Measurements from ENCODE around the gene ZNF565. TPM values are rescaled to one million over a fixed set of nuclear protein-coding genes. Genes with fewer than 3 reads are reported as not detected.

Gene ZNF565
- total RNA-seq, 4 donors from 2014 or later: 3.6 to 9.8 (median 6.2) TPM

GRCh38 chr19:36209372-36209771 is 5.1 kb downstream of the ZNF565 start:
- no peak for TF ChIP-seq CTCF (IDR thresholded peaks at IDR 0.05)
- TF ChIP-seq EP300 (IDR thresholded peaks at IDR 0.05): no peak
- no peak for TF ChIP-seq POLR2A (IDR thresholded peaks at IDR 0.05)
- TF ChIP-seq POLR2AphosphoS5 (IDR thresholded peaks at IDR 0.05): no peak
- WGBS: 95% methylated on average over 7 of the region's 7 CpGs
- DNase-seq (ENCODE audit: low spot score in 2 of 2): no peak

DNA sequence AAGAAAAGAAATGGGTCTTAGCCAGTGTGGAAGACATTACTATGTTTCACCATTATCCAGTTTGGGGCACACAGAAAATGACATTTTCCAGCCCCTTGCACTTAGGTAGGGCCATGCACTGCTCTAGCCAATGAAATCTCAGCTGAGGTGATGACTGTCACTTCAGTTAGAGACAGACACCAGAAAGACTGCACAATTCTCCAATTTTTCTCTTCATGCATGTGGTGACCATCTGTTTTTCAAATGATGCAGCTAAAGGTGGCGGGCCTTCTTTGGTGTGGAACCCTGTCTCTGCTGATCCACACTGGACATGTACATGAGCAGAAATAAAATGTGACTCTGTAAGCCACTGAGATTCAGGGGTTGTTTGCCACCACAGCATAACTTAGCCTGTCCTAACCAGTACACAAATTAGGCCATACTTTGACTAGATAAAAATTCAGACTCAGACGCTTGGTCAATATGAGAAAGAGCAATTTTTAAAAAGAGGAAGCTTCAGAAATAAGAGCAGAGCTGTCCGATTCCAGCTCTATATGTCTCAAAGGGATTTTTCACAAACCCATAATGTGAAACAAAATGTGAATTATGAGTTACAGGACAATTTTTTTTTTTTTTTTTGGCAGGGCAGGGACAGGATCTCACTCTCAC is 6.7 kb downstream of the ZNF565 start:
- TF ChIP-seq CTCF (IDR thresholded peaks at IDR 0.05): no peak
- no peak for TF ChIP-seq POLR2A (IDR thresholded peaks at IDR 0.05)
- no peak for TF ChIP-seq EP300 (IDR thresholded peaks at IDR 0.05)
- TF ChIP-seq POLR2AphosphoS5 (IDR thresholded peaks at IDR 0.05): no peak
- no peaks in the 10 kb centered on the region for H3K4me1 ChIP-seq
- WGBS: 84% methylated on average over 3 of the region's 3 CpGs

More at GRCh38 chr19:36209372-36209771, 5.1 kb downstream of the ZNF565 start:
- no peaks in the 10 kb centered on the region for H3K36me3 ChIP-seq
- no peak overlapping the region for H3K4me3 ChIP-seq
- H3K27me3 ChIP-seq: no peaks in the 10 kb centered on the region
- peaks cover 10% of the 10 kb centered on the region for H3K4me1 ChIP-seq
- H3K9me3 ChIP-seq: no peaks in the 10 kb centered on the region
- no peak overlapping the region for H3K27ac ChIP-seq

DNA sequence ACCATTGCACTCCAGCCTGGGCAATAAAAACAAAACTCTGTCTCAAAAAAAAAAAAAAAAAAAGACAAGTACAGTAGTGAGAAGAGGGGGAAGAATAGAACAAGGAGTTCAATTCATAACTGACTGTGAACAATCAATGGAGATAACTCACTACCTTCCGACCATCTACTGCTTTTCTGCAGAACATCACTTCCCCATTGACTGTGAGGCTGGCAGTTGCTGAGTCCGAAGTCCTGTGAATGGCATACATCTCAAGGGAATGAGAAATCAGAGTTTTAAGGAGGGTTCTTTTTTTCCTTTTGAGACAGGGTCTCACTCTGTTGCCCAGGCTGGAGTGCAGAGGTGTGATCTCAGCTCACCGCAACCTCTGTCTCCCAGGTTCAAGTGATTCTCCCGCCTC is 11.2 kb downstream of the ZNF565 start:
- Histone ChIP-seq H3K27ac (no peak overlapping the region), H3K36me3 (no peaks in the 10 kb centered on the region), H3K4me3 (no peak overlapping the region), H3K4me1 (no peaks in the 10 kb centered on the region), H3K9me3 (no peaks in the 10 kb centered on the region), H3K27me3 (no peaks in the 10 kb centered on the region)
- no peak for TF ChIP-seq POLR2AphosphoS5 (IDR thresholded peaks at IDR 0.05)
- no peak for TF ChIP-seq EP300 (IDR thresholded peaks at IDR 0.05)
- no peak for TF ChIP-seq POLR2A (IDR thresholded peaks at IDR 0.05)
- TF ChIP-seq CTCF (IDR thresholded peaks at IDR 0.05): no peak
- WGBS: 93% methylated on average over 4 of the region's 4 CpGs
- no peak for DNase-seq (ENCODE audit: low spot score in 2 of 2)

More for the DNA sequence above, 6.7 kb downstream of the ZNF565 start:
- DNase-seq (ENCODE audit: low spot score in 2 of 2): no peak
- Histone ChIP-seq H3K27me3 (no peaks in the 10 kb centered on the region), H3K36me3 (no peaks in the 10 kb centered on the region), H3K27ac (no peak overlapping the region), H3K4me3 (no peak overlapping the region), H3K9me3 (no peaks in the 10 kb centered on the region)

- Histone ChIP-seq H3K27ac (no peak overlapping the region), H3K4me3 (no peak overlapping the region), H3K27me3 (no peaks in the 10 kb centered on the region), H3K9me3 (no peaks in the 10 kb centered on the region), H3K4me1 (no peaks in the 10 kb centered on the region), H3K36me3 (no peaks in the 10 kb centered on the region)
- 92% methylated on average over 6 of the region's 6 CpGs for WGBS
- TF ChIP-seq POLR2A (IDR thresholded peaks at IDR 0.05): no peak
- no peak for TF ChIP-seq CTCF (IDR thresholded peaks at IDR 0.05)
- no peak for TF ChIP-seq POLR2AphosphoS5 (IDR thresholded peaks at IDR 0.05)
- TF ChIP-seq EP300 (IDR thresholded peaks at IDR 0.05): no peak
- DNase-seq (ENCODE audit: low spot score in 2 of 2): no peak
Observed at GRCh38 chr19:36201684-36202083, 12.8 kb downstream of the ZNF565 start.

- peaks cover 16% of the 10 kb centered on the region for H3K36me3 ChIP-seq
- H3K4me3 ChIP-seq: no peak overlapping the region
- TF ChIP-seq POLR2AphosphoS5 (IDR thresholded peaks at IDR 0.05) (no peak), POLR2A (IDR thresholded peaks at IDR 0.05) (no peak), CTCF (IDR thresholded peaks at IDR 0.05) (no peak), EP300 (IDR thresholded peaks at IDR 0.05) (no peak)
- H3K4me1 ChIP-seq: no peaks in the 10 kb centered on the region
- 90% methylated on average over 2 of the region's 2 CpGs for WGBS
- no peak for DNase-seq (ENCODE audit: low spot score in 2 of 2)
- no peaks in the 10 kb centered on the region for H3K9me3 ChIP-seq
- H3K27ac ChIP-seq: no peak overlapping the region
- no peaks in the 10 kb centered on the region for H3K27me3 ChIP-seq
Observed at GRCh38 chr19:36198119-36198518, 16.3 kb downstream of the ZNF565 start.

All from suprapubic skin (tissue), 4 donors.